ENCODE results near the gene DSEL. TPM values are rescaled to one million over a fixed set of nuclear protein-coding genes. Genes with fewer than 3 reads are reported as not detected.

The DSEL gene
- total RNA-seq, 1 donor from 2014 or later = 19.1 TPM

GRCh38 chr18:67518566-67518965, 2.0 kb upstream of the DSEL start:
- no peak for TF ChIP-seq CTCF (IDR thresholded peaks at IDR 0.05)

DNA sequence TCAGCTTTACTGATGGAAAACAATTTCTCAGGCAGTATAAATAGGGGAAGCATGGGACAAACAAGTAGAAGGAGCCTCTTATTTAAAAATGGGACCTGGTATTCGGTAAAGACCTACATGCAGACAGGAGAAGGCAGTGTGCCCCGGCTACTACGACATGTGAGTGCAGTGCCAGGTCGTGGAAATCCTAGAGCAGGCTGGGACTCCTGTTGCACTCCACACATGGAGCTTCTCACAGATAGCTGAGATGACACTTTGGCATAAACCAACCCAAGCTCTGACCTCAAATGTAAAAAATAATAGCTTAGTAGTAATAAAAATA, 885 bp upstream of the DSEL start:
- TF ChIP-seq CTCF (IDR thresholded peaks at IDR 0.05) = no peak
- DNase-seq (ENCODE audit: low spot score in 2 of 2) = peak in 1 of 2 donors; percentile 65
- no peaks in the 10 kb centered on the region for H3K9me3 ChIP-seq
- peaks cover 10% of the 10 kb centered on the region in 2 donors for H3K36me3 ChIP-seq
- H3K4me3 ChIP-seq = peak overlapping the region; percentile 82 to 98
- peak overlapping the region; percentile 85 for H3K27ac ChIP-seq
- H3K27me3 ChIP-seq = no peaks in the 10 kb centered on the region
- intact Hi-C loops (cut with DNase I) = loop anchor here (2.0 to 10.0 kb wide), 5 partner anchors 90 to 1195 kb away; no protein-coding TSS in a partner anchor
- peaks cover 0 to 9% of the 10 kb centered on the region in 2 donors for H3K4me1 ChIP-seq

More at GRCh38 chr18:67518566-67518965, 2.0 kb upstream of the DSEL start:
- Histone ChIP-seq H3K4me3 (no peak overlapping the region), H3K27me3 (no peaks in the 10 kb centered on the region), H3K36me3 (peaks cover 0 to 4% of the 10 kb centered on the region in 2 donors), H3K9me3 (no peaks in the 10 kb centered on the region), H3K27ac (peak overlapping the region; percentile 85), H3K4me1 (peaks cover 0 to 9% of the 10 kb centered on the region in 2 donors)
- DNase-seq (ENCODE audit: low spot score in 2 of 2) = no peak
- intact Hi-C loops (cut with DNase I) = loop anchor here (5.0 to 10.0 kb wide), 4 partner anchors 89 to 1194 kb away; no protein-coding TSS in a partner anchor

- peak; percentile 35 to 90 for DNase-seq (ENCODE audit: low spot score in 2 of 2)
- peak overlapping the region; percentile 82 to 98 for H3K4me3 ChIP-seq
- H3K36me3 ChIP-seq = peaks cover 10 to 20% of the 10 kb centered on the region in 2 donors
- intact Hi-C loops (cut with DNase I) = loop anchor here (2.0 to 10.0 kb wide), 6 partner anchors 91 to 1196 kb away; no protein-coding TSS in a partner anchor
- TF ChIP-seq CTCF (IDR thresholded peaks at IDR 0.05) = peak; percentile 59 to 86 (median 60)
- H3K27ac ChIP-seq = peak overlapping the region; percentile 94 to 98
- H3K27me3 ChIP-seq = no peaks in the 10 kb centered on the region
- peaks cover 3 to 6% of the 10 kb centered on the region in 2 donors for H3K9me3 ChIP-seq
- peaks cover 0 to 9% of the 10 kb centered on the region in 2 donors for H3K4me1 ChIP-seq
Measured at GRCh38 chr18:67515942-67516538, 480 bp downstream of the DSEL start.

- Histone ChIP-seq H3K27ac (peak overlapping the region in 1 of 2 donors; percentile 29), H3K9me3 (peaks cover 3 to 15% of the 10 kb centered on the region in 2 donors), H3K4me1 (peaks cover 0 to 9% of the 10 kb centered on the region in 2 donors), H3K4me3 (peak overlapping the region; percentile 82 to 98), H3K36me3 (peaks cover 10 to 29% of the 10 kb centered on the region in 2 donors), H3K27me3 (no peaks in the 10 kb centered on the region)
- TF ChIP-seq CTCF (IDR thresholded peaks at IDR 0.05) = no peak
- intact Hi-C loops (cut with DNase I) = loop anchor here (2.0 to 10.0 kb wide), 5 partner anchors 92 to 1197 kb away; no protein-coding TSS in a partner anchor
- DNase-seq (ENCODE audit: low spot score in 2 of 2) = no peak
Measured at GRCh38 chr18:67514901-67515540, 1.5 kb downstream of the DSEL start.

DNA sequence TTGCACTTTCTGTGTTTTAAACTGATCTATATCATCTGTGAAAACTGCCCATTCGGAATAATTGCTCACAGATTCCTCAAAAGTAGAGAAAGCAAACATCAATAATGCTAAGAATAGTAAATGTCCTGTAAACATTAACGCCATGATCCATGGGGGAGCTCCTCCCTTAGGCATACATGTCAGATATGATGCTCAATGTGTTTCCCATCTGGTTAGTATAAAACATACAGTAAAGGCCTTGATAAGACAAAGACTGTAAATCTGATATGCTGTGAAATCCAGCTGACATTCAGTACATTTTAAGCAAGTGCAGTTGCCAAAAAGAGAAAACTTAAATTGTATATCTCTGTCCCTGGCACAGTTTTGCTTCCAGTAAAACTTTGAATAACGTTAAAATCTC, 2.1 kb downstream of the DSEL start:
- intact Hi-C loops (cut with DNase I) = loop anchor here (2.0 to 10.0 kb wide), 2 partner anchors 298 to 1100 kb away; no protein-coding TSS in a partner anchor

More for the DNA sequence above, 2.1 kb downstream of the DSEL start:
- Histone ChIP-seq H3K4me3 (peak overlapping the region; percentile 22 to 98), H3K27ac (no peak overlapping the region), H3K9me3 (peaks cover 3 to 18% of the 10 kb centered on the region in 2 donors), H3K4me1 (peaks cover 0 to 9% of the 10 kb centered on the region in 2 donors), H3K36me3 (peaks cover 10 to 34% of the 10 kb centered on the region in 2 donors), H3K27me3 (no peaks in the 10 kb centered on the region)
- DNase-seq (ENCODE audit: low spot score in 2 of 2) = no peak
- no peak for TF ChIP-seq CTCF (IDR thresholded peaks at IDR 0.05)
